GM18519 (cell line): ENCODE data around the gene AP1G1.

Source experiments
- ATAC-seq: cut with Tn5 transposase; IDR thresholded peaks from one replicate; pipeline ENCODE4 v1.9.1; 2021; ENCODE audit warnings: mild to moderate bottlenecking, moderate library complexity; ENCODE audit not compliant: unreplicated experiment, low FRiP score

The AP1G1 gene

GRCh38 chr16:71762186-71762585 lies 46.4 kb downstream of the AP1G1 start:
- no peak for ATAC-seq

DNA sequence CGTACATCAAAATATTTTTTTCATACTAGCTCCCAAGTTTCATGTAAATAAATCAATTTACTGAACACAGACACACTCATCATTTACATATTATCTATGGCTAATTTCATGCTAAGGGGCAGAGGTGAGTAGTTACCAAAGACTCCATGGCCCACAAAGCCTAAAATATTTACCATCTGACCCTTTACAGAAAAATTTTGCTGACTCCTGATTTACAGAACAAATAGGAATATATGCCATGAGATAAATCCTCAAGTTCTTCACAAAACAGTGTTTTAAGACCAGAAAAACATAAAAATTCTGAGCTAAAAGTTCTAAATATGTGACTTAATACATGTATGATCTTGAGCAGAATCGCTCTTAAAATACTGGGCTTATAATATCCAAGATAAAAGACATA lies 47.5 kb downstream of the AP1G1 start:
- no peak for ATAC-seq

DNA sequence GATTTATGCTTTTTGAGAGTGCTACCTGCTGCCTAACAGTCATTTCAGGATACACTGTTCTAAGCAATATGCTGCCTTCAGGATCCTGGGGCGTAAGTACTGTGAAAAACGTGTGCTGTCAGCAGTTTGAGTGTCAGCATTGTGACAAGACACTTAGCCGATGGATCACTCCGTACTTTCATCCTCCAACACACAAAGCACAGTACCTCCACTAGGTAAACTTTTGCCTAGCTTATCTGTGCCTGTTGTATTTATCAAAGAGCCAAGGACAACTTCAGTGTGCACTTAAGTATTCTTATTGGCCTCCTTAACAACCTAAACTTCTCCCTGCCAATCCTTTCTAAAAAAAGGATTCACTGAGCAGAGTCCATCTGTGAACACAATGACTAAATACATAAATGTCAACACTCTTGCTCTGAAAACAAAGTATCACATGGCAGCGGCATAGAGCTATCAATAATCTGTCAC lies 50.3 kb downstream of the AP1G1 start:
- ATAC-seq = no peak

DNA sequence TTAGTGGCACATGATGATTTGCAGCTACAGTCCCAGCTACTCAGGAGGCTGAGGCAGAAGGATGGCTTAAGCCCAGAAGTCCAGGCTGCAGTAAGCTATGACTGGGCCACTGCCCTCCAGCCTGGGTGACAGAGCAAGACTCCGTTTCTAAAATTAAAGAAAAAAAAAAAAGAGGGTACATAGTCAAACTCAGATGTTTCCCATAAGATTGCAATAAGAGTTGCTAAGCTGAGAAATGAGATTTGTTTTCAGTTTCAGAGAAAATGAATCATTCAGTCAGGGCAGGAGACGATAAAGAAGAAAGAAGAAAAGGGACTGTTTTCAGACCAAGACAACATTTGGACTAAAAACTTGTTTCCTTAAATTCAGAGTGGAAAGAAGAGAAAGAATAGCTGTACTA lies 54.0 kb downstream of the AP1G1 start:
- ATAC-seq = no peak

- no peak for ATAC-seq
These were observed 54.5 kb downstream of the AP1G1 start for GRCh38 chr16:71754108-71754507.

DNA sequence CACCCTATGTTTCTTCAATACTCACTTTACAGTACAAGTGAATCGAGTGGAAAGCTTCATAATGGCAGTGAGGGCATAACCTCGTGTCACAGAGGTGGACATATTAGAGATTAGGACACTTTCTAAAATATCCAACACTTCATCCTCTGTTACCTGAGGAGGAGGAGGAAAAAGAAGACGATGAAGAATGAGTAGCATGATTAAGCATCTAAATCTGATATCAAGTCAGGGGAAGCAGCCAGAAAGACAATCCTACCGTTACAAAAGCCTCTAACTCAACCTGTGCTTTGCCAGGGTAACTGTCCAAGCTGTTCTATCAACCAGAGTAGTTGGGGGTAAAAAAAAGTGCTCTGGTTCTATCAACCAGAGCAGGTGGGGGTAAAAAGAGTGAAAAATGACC lies 60.4 kb downstream of the AP1G1 start:
- no peak for ATAC-seq

DNA sequence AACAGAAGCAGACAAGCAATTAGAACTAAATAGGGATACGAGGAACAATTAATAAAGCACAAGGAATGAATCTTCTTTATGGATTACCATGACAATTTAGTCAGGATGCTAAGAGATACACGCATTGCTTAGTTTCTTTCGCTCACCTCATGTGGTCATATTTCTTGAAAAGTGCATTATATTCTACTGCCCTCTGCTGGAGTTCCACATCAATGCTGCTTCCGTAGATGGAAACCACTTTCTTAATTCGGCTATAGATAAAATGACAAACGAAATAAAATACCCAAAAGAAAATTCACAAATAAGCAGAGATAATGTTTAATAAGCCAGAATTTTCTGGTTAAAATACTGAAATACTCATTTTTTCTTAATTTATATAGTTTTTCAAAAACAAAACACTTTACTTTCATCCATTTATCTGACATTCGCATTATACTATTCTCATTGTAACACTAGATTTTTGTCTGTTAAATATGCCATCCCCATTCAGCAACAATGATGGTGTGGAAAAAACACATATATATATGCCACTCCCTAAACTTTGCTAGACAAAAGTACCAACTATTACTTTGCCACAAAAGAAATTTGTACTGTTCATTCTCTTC lies 62.1 kb downstream of the AP1G1 start:
- ATAC-seq = no peak

DNA sequence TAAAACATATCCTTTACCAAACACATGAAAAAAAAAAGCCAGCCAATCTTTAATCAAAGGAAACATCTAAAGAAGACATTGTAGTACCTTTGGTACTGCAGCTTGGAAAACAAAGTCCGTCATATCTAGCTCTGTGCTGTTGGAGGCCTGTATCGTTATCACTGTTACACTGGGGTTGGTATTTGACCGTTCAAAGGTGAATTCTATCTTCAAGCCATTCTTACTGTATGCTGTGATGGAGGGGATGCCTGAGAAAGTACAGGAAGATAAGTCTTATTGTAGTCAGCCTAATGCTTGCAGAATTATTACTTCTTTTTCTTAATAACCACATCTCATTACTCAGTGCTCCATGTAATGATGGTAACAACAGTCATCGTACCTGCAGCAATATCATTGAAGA lies 69.8 kb downstream of the AP1G1 start:
- ATAC-seq = no peak

GRCh38 chr16:71737501-71737900 lies 71.1 kb downstream of the AP1G1 start:
- ATAC-seq = no peak

GRCh38 chr16:71734511-71734910 lies 74.1 kb downstream of the AP1G1 start:
- no peak for ATAC-seq

- no peak for ATAC-seq
These were observed 76.0 kb downstream of the AP1G1 start for GRCh38 chr16:71732587-71732986.

DNA sequence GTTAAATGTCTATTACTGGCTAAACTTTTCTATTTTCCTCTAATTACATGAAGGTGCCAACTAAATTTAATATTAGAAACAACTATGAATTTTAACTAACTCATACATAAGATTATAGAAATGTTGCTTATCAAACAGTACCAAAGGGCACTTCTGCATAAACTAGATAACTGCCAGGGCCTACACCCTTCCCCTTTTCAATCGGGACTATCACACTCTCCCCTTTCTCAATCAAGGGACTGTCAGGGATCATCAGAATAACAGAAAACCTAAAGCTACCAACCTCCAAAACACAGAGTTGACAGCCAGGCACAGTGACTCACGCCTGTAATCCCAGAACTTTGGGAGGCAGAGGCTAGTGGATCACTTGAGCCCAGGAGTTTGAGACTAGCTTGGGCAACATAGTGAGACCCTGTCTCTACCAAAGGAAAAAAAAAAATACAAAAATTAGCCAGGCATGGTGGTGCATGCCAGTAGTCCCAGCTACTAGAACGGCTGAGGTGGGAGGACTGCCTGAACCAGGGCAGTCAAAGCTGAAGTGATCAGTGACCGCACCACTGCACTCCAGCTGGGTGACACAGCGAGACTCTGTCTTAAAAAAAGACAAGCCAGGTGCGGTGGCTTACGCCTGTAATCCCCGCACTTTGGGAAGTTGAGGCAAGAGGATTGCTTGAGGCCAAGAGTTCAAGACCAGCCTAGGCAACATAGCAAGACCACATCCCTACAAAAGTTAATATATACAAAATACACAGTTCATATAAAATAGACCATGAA lies 80.9 kb downstream of the AP1G1 start:
- ATAC-seq = no peak

DNA sequence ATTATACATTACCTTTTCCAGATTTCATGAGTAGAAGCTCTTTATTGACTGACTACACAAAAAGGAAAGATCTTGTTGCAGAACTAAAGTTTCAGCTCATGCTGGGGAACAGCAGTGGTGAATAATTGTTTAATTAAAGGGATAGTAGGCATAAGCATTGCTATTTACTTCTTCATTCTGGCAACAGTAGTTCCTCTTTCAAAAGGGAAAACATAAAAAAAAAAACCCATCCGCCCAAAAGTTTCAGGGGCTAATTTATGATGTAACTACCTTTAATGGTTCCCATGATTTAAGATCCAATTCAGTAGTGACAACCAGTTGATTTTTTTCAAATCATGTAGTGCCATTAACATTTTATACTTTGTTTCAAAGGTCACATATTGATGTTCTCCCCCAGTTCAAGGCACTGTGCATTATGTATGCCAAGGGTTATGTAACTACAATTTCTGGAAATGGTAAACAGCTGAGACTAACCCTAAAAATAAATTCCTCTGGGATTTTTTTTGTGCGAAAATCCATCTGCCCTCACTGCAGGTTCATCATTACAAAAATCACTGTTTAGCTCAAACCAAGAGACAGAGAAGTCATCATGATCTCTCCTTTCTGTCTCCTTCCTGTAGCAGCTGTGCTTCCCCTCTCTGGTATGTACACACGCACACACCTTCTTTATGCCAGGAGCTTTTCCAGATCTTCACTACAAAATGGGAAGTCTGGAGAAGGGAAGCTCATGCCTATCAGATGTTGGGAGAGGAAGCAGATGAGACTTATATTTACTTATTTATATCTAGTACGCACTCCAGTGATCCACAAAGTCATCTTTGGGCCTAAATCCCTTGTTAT lies 81.9 kb downstream of the AP1G1 start:
- no peak for ATAC-seq

DNA sequence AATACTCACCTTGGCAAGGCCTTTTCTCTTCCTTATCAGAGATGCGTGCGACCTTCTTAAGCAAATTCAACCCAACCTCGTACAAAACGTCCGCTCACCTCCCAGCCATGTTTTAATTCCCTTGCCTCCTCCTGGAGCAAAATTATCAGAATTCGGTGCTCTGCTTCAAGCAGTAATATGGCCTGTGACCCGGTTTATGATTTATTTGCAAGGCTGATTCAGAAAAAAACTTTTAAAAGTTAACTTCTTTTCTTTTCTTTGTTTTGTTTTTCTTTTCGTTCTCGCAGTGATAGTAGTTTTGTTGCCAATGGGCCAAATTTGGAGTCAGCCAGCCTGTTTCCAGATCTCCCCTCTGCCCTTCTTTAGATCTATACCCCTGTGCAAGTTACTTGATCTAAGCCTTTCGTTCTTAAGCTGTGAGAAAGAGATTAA lies 84.3 kb downstream of the AP1G1 start, which contains the start of gene PHLPP2:
PHLPP2 (minus strand) TSS at position 382 of the 432 bp plus-strand sequence. CDS start 9,906 bp downstream, outside the sequence.
- no peak for ATAC-seq

GRCh38 chr16:71723537-71724319 lies 84.9 kb downstream of the AP1G1 start:
- ATAC-seq = peak; percentile 49

- peak; percentile 29 for ATAC-seq
These were observed 85.7 kb downstream of the AP1G1 start for GRCh38 chr16:71722801-71723536.

DNA sequence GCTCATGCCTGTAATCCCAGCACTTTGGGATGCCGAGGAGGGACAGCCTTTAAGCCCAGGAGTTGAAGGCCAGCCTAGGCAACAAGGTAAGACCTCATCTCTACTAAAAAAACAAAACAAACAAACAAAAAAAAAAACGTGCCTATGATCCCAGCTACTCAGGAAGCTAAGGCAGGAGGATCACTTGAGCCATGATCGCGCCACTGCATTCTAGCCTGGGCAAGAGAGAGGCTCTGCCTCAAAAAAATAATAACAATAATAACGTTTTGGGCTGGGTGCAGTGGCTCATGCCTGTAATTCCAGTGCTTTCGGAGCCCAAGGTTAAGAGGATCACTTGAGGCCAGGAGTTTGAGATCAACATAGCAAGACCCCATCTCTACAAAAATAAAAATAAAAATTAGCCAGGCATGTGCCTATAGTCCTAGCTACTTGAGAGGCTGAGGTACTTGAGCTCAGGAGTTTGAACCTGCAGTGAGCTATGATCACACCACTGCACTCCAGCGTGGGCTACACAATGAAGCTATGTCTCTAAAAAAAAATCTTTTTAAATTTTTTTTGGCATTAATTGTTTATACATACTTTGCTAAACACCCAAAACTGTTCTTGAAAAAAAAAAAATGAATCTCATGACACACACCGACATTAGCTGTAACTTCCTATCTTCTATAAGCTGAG lies 87.4 kb downstream of the AP1G1 start:
- no peak for ATAC-seq

- ATAC-seq = no peak
These were observed 96.1 kb downstream of the AP1G1 start for GRCh38 chr16:71712501-71712900.

- ATAC-seq = no peak
These were observed 96.8 kb downstream of the AP1G1 start for GRCh38 chr16:71711789-71712188.
